Effector memory CD8-positive, alpha-beta T cell (primary cell): ENCODE data around the gene TIAM2.

Experiments
- ATAC-seq: fragments of 150-1000 bp; cut with Tn5 transposase; replicated peaks from 2 replicates; pipeline ENCODE4 v1.10.0; 2021; ENCODE audit warnings: mild to moderate bottlenecking, moderate library complexity
- DNase-seq, 3 experiments: peaks; one replicate each; pipeline ENCODE4 v3.0.0; 2021
- H3K27ac Mint-ChIP-seq, 2 donors: one replicate each; pipeline ENCODE4 v1.8.0; 2022; ENCODE audit warnings: mild to moderate bottlenecking in 2 of 2, mixed read lengths in 2 of 2, moderate library complexity in 2 of 2
- H3K27me3 Mint-ChIP-seq, 2 donors: one replicate each; pipeline ENCODE4 v1.8.0; 2022; ENCODE audit warnings: mixed read lengths in 2 of 2
- H3K36me3 Mint-ChIP-seq: one replicate; pipeline ENCODE4 v1.8.0; 2022; ENCODE audit warnings: mild to moderate bottlenecking, moderate library complexity, mixed read lengths; ENCODE audit not compliant: insufficient read depth
- H3K4me1 Mint-ChIP-seq, 2 donors: one replicate each; pipeline ENCODE4 v1.8.0; 2022; ENCODE audit warnings: low read depth in 2 of 2, mixed read lengths in 2 of 2
- H3K4me3 Mint-ChIP-seq, 2 donors: one replicate each; pipeline ENCODE4 v1.8.0; 2022; ENCODE audit warnings: mild to moderate bottlenecking in 2 of 2, mixed read lengths in 2 of 2, moderate library complexity in 2 of 2
- H3K9me3 Mint-ChIP-seq, 2 donors: one replicate each; pipeline ENCODE4 v1.8.0; 2022; ENCODE audit warnings: mixed read lengths in 2 of 2

Gene TIAM2

DNA sequence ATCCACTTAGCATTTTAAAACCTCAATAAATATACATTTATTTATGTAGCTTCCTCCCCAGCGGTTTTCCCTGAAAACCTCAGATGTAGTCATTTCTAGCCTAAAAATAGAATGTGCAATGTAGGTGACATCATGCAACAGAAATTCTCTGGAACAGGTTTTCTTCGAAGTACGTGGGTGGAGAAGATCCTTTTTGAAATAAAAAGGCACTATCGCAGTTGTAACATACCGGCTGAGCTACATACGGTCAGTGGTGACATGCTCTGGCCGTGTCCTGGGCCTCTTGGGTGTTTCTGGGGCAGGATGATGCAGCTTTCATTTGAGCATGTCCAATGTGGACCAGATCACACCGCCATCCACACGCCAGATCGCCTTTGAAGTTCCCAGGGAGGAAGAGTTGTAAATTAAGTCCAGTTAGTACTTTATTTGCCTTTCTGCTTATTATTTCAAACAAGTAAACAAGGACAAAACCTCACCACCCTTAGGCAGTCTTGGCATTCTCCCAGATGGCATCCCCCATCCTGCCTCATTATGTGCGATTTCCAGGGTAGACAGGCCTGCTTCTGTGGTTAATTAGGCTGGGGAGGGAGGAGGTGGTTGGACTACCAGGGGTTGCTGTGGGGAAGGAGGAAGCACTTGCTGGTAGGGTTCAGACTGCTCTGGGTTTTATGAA is 159.2 kb downstream of the TIAM2 start:
- peaks cover 13 to 24% of the 10 kb centered on the region in 2 donors for H3K4me1 Mint-ChIP-seq
- peak overlapping the region in 1 of 2 donors; percentile 31 for H3K4me3 Mint-ChIP-seq
- ATAC-seq (no peak), DNase-seq (no peak)
- peaks cover 0 to 22% of the 10 kb centered on the region in 2 donors for H3K27me3 Mint-ChIP-seq
- peaks cover 4% of the 10 kb centered on the region for H3K36me3 Mint-ChIP-seq
- peak overlapping the region in 1 of 2 donors; percentile 9 for H3K27ac Mint-ChIP-seq
- no peaks in the 10 kb centered on the region for H3K9me3 Mint-ChIP-seq

DNA sequence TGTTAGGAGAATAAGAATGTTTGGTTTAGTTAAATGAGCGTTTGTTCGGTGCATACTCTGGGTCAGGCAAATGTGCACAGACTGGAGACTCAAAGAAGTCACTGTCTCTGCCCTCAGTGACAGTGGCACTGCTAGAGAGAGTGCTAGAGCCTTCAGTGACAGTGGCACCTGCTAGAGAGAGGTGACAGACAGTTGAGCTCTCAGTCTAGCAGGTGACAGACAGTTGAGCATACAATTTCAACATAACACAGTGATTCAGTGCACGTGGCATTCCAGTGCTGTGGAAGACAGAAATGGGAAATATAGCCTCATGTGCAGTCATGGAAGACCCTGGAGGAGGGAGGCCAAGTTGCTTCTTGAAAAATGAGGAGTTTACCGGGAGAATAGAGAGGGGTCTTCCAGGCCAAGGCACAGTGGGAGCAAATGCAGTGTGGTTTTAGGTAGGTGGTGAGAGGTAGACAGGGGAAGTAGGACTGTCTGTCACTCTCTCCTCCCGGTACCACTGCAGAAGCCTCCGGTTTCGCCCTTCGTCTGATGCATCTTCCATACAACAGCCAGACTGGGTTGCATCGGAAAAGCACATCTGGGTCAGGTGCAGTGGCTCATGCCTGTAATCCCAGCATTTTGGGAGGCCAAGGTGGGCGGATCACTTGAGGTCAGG is 160.8 kb downstream of the TIAM2 start:
- peak overlapping the region in 1 of 2 donors; percentile 49 for H3K27ac Mint-ChIP-seq
- H3K27me3 Mint-ChIP-seq: peaks cover 0 to 22% of the 10 kb centered on the region in 2 donors
- DNase-seq: no peak
- ATAC-seq: peak; percentile 78
- no peak overlapping the region for H3K4me3 Mint-ChIP-seq
- peaks cover 4% of the 10 kb centered on the region for H3K36me3 Mint-ChIP-seq
- peaks cover 9 to 22% of the 10 kb centered on the region in 2 donors for H3K4me1 Mint-ChIP-seq
- H3K9me3 Mint-ChIP-seq: no peaks in the 10 kb centered on the region

DNA sequence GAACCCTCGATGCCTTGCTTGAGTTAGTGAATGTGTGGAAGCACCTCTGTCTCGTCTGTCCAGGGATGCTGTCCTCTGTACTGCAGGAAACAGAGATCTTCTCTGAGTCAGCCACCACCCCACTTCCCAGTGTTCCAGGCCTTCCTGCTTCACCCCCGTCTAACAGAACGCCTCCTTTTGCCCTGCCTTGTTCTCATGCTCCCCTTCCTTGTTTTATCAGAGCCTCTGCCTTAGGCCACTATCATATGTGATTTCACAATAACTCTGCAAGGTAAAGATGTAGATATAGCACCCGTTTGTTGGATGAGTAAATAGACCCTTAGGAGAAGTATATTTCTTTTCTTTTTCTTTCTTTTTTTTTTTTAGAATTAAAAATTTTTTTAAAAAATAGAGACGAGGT is 162.0 kb downstream of the TIAM2 start:
- ATAC-seq (no peak), DNase-seq (no peak)
- H3K4me1 Mint-ChIP-seq: peaks cover 9 to 22% of the 10 kb centered on the region in 2 donors
- peaks cover 0 to 22% of the 10 kb centered on the region in 2 donors for H3K27me3 Mint-ChIP-seq
- H3K27ac Mint-ChIP-seq: no peak overlapping the region
- peaks cover 4% of the 10 kb centered on the region for H3K36me3 Mint-ChIP-seq
- no peak overlapping the region for H3K4me3 Mint-ChIP-seq
- no peaks in the 10 kb centered on the region for H3K9me3 Mint-ChIP-seq

DNA sequence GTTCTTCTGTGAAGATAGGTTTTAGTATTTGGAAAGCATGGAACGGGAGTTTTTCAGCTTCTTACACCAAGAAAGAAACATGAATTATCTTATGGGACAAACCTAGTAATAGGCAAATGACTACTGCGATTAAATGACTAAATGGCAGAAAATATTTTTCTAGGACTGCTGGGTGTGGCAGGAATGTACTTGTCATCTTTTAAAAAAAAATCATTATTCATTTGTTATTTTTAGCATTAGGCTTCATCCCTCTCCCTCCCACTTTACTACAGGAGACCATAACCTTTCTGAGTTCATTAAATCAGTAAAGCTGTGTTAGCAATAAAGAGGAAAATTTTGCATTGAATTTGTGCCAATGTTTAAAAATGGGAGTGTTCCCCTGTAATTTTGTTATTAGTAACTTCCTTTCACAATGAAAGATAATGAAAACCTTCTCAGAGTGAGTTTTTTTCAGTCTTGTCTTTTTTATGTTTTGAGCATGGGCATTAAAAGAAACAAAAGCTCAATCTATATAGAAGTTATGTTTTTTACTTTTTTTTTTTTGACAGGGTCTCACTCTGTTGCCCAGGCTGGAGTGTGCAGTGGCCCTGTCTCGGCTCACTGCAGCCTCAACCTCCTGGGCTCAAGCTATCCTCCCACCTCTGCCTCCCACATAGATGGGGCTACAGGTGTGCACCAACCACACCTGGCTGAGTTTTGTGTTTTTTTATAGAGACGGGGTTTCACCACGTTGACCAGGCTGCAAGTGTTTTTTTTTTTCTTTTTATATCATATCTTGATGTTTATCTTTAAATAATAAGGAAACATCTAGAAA is 163.1 kb downstream of the TIAM2 start:
- no peaks in the 10 kb centered on the region for H3K9me3 Mint-ChIP-seq
- H3K27ac Mint-ChIP-seq: no peak overlapping the region
- H3K27me3 Mint-ChIP-seq: peaks cover 0 to 22% of the 10 kb centered on the region in 2 donors
- H3K4me1 Mint-ChIP-seq: peaks cover 9 to 22% of the 10 kb centered on the region in 2 donors
- DNase-seq (no peak), ATAC-seq (no peak)
- H3K4me3 Mint-ChIP-seq: no peak overlapping the region
- H3K36me3 Mint-ChIP-seq: peaks cover 4% of the 10 kb centered on the region

- ATAC-seq (no peak), DNase-seq (no peak)
- no peaks in the 10 kb centered on the region for H3K27me3 Mint-ChIP-seq
- no peak overlapping the region for H3K27ac Mint-ChIP-seq
- H3K4me1 Mint-ChIP-seq: no peaks in the 10 kb centered on the region
- no peaks in the 10 kb centered on the region for H3K9me3 Mint-ChIP-seq
- H3K36me3 Mint-ChIP-seq: no peaks in the 10 kb centered on the region
- H3K4me3 Mint-ChIP-seq: no peak overlapping the region
These were observed 167.6 kb downstream of the TIAM2 start for GRCh38 chr6:155162682-155163081.

DNA sequence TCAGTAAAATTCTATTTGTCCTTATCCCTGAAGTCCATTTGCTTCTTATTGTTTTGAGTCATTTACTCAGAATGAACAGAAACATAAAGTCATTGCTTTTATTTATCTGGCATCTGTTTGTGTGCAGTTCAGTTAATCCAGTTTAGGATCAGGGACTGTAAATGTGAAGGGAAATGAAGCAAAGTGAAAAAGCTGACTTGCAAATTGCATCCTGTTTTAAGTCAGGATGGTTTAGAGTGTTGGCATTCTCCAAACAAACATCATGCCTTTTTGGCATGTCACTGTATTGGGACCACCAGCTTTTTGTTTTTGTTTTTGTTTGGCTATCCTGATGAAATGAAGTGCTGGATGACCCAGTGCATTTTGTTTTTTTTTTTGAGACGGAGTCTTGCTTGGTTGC is 168.5 kb downstream of the TIAM2 start:
- no peaks in the 10 kb centered on the region for H3K4me1 Mint-ChIP-seq
- no peak for ATAC-seq
- H3K4me3 Mint-ChIP-seq: no peak overlapping the region
- no peaks in the 10 kb centered on the region for H3K27me3 Mint-ChIP-seq
- no peaks in the 10 kb centered on the region for H3K36me3 Mint-ChIP-seq
- no peaks in the 10 kb centered on the region for H3K9me3 Mint-ChIP-seq
- no peak overlapping the region for H3K27ac Mint-ChIP-seq
- no peak for DNase-seq

GRCh38 chr6:155165029-155165710 is 170.1 kb downstream of the TIAM2 start:
- Mint-ChIP-seq H3K27ac (no peak overlapping the region), H3K36me3 (no peaks in the 10 kb centered on the region), H3K9me3 (no peaks in the 10 kb centered on the region), H3K4me1 (no peaks in the 10 kb centered on the region), H3K27me3 (no peaks in the 10 kb centered on the region), H3K4me3 (no peak overlapping the region)
- ATAC-seq (no peak), DNase-seq (no peak)

DNA sequence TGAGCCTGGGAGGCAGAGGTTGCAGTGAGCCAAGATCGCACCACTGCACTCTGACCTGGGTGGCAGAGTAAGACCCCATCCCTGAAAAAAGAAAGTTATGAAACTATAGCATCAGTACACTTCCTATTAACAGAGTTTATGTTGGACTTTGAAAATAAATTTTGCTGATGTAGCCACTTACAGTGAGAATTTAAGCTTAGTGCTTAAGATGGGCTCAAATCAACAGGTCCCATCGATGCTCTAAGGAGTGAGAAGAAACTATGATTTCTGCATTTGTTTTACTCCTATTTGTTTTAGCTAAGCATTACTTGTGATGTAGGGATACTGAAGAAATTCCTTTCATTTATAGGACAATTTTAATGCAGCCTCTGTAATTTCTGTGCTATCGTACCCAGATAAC is 175.4 kb downstream of the TIAM2 start:
- peak overlapping the region in 1 of 2 donors; percentile 79 for H3K4me3 Mint-ChIP-seq
- H3K4me1 Mint-ChIP-seq: peaks cover 16 to 17% of the 10 kb centered on the region in 2 donors
- H3K9me3 Mint-ChIP-seq: no peaks in the 10 kb centered on the region
- peak overlapping the region; percentile 95 to 98 for H3K27ac Mint-ChIP-seq
- H3K36me3 Mint-ChIP-seq: no peaks in the 10 kb centered on the region
- H3K27me3 Mint-ChIP-seq: no peaks in the 10 kb centered on the region
- ATAC-seq (no peak), DNase-seq (no peak)

- Mint-ChIP-seq H3K27ac (peak overlapping the region; percentile 95 to 98), H3K4me3 (peak overlapping the region; percentile 71 to 79), H3K4me1 (peaks cover 16 to 17% of the 10 kb centered on the region in 2 donors), H3K36me3 (no peaks in the 10 kb centered on the region), H3K27me3 (no peaks in the 10 kb centered on the region), H3K9me3 (no peaks in the 10 kb centered on the region)
- DNase-seq (peak; percentile 53 to 60 (median 53)), ATAC-seq (peak; percentile 87)
These were observed 176.1 kb downstream of the TIAM2 start for GRCh38 chr6:155171109-155171746.

- Mint-ChIP-seq H3K27ac (peak overlapping the region; percentile 95 to 98), H3K27me3 (no peaks in the 10 kb centered on the region), H3K4me1 (peaks cover 16 to 17% of the 10 kb centered on the region in 2 donors), H3K4me3 (peak overlapping the region; percentile 71 to 79), H3K36me3 (no peaks in the 10 kb centered on the region), H3K9me3 (no peaks in the 10 kb centered on the region)
- DNase-seq (peak in 1 of 3 experiments; percentile 10), ATAC-seq (no peak)
These were observed 176.8 kb downstream of the TIAM2 start for GRCh38 chr6:155171747-155172449.

DNA sequence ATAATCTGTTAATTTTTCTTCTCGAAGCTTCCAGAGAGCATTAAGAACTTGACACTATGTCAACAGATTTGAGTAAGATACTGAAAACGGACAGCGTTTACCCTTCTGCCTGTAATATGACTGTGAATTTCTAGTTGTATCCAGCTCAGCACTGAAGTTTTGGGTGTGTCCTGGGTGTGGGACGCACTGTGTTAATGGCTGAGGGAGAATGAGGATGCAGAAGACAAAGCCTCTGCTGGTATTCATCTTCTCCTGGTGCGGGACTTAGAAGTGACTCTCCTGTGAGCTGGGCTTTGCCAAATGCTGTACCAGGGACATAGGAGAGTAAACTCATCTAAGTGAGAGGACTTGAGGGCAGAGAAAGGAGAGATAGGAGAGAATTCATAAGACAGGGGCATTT is 178.4 kb downstream of the TIAM2 start:
- Mint-ChIP-seq H3K4me3 (no peak overlapping the region), H3K36me3 (no peaks in the 10 kb centered on the region), H3K27me3 (no peaks in the 10 kb centered on the region), H3K4me1 (peaks cover 16 to 17% of the 10 kb centered on the region in 2 donors), H3K9me3 (no peaks in the 10 kb centered on the region), H3K27ac (peak overlapping the region in 1 of 2 donors; percentile 1)
- DNase-seq: no peak
- no peak for ATAC-seq

DNA sequence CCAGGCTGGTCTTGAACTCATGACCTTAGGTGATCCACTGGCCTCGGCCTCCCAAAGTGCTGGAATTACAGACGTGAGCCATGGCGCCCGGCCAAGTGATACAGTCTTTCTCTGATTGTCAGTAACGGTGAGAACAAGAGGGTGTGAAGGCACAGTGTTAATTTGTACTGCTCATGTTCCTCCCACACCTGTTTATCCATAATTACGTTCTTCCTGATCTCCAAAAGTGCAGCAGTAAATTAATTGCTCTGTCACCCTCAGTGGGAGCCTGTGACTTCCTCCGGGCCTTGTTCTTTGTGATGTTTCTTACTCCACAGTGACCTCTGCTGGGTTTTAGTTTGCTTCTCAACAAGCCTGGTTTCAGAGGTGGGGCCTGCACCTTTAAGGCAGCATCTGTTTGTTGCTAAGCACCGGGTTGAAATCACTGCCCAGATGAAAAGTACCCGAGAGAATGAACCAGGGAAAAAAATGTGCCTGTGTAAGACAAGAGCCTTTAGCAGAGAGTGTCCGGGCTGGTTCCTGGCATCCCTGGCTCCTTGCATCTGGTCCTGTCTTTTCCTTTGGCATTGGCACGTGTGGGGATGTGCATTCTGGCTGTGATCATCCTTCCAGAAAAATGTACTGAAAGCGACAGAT is 179.6 kb downstream of the TIAM2 start:
- DNase-seq: peak; percentile 37 to 63 (median 58)
- Mint-ChIP-seq H3K4me3 (no peak overlapping the region), H3K27ac (peak overlapping the region in 1 of 2 donors; percentile 25), H3K36me3 (no peaks in the 10 kb centered on the region), H3K27me3 (no peaks in the 10 kb centered on the region), H3K4me1 (peaks cover 16 to 17% of the 10 kb centered on the region in 2 donors), H3K9me3 (no peaks in the 10 kb centered on the region)
- peak; percentile 62 for ATAC-seq
